ENCODE measurements around the gene OR2M7.
"Not testable (repeated sequence)": the region's sequence is repeated elsewhere in the genome, so short reads cannot be mapped to it uniquely, and the experiment has no call there.

The OR2M7 gene, protein sequence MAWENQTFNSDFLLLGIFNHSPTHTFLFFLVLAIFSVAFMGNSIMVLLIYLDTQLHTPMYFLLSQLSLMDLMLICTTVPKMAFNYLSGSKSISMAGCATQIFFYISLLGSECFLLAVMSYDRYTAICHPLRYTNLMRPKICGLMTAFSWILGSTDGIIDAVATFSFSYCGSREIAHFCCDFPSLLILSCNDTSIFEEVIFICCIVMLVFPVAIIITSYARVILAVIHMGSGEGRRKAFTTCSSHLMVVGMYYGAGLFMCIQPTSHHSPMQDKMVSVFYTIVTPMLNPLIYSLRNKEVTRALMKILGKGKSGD

DNA sequence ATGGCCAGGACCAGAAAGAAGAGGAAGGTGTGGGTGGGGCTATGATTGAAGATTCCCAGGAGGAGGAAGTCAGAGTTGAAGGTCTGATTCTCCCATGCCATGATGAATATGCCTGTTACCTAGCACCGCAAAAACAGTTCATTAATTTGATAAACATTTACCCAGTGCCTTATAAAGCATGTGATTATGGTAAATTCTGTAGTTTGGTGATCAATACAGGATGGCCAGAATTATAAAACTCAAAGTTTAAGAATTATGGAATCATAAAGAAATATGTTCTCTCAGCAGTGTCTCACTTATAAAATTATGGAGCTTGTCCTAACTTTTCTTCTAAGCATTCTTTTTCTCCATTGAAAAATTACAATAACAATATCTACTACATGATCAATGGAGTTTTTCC is at the start of gene OR2M7:
OR2M7 (minus strand) TSS at position 101 of the 400 bp plus-strand sequence; CDS start at position 101, 0 bp downstream.
- DNase-seq, result no peak

DNA sequence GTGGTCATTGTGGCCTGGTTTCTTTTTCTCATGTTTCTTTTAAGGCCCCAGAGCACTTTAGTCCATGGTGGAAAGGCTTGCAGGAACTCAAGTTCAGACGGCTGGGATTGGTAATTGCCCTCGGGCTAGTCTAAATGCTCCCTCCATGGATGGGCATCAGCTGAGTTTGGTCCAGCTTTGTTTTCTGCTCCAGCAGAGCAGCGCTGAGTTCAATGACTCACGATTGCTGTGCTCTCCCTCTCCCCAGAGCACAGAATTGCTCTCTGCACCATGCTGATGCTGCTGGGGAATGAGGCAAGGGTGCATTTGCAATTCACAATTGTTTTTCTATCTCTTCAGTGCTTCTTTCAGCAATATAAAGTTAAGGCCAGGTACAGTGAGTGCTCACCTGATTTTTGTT is 49.4 kb upstream of the OR2M7 start:
- no peak for DNase-seq

DNA sequence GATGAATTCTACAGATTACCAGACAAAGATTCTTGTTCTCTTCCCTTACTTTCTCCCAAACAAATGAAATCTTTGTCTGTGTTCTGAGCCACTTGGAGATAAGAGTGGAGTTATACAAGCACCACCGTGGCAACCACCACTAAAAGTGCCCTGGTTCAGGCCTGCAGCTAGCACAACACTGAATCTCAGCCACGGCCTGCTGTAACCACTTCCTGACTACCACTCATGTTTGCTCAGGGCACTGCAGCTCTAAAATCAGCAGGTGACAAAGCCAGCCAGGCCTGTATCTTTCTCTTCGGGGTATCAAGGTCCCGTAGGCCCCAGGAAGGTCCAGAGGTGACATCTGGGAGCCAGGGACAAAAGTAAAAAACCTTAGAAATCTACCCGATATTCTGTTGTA is 48.0 kb upstream of the OR2M7 start:
- DNase-seq, result no peak

DNA sequence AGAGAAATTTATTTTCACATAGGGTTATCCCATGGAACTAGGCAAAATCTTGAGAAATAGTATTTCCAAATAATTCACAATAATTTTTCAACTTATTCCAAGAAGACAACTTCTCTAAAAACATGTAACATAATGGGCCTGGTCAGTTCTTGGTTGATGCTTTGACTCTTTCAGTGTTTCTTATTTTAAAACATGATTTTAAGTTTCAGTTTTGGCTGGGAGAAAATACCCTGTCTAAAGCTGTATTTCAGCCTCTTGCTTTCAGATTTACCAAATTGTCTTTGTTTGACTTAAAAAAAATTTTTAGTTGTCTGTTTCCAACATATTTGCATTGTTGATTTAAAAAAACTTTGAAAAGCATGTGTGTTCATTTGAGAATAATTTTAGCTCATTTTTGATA is 42.2 kb upstream of the OR2M7 start:
- DNase-seq, result no peak

DNA sequence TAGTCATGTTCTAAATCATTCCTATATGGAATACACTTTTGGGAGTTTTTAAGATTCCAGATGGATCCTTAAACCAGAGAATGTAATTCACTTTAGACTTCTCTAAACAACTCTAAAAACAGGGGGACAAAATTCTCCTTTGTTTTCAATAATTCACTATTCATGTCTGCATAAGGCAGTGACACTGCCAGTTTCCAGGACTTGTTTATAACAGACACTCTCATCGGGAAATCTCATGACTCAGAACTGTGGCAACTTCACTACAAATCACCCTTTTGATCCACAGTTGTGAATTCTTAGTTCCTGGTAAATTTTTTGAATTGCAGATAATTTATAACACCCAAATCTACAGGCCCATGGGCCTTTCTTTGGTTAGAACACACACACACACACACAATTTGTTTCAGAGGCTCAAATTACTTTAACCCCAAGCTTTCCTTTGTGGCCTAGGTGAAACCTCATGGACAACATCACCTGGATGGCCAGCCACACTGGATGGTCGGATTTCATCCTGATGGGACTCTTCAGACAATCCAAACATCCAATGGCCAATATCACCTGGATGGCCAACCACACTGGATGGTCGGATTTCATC is 36.9 kb upstream of the OR2M7 start, which contains the start of gene OR2T4:
OR2T4 (plus strand) TSS at position 545 of the 595 bp plus-strand sequence; CDS start at position 545, 0 bp downstream.
- no peak for DNase-seq

DNA sequence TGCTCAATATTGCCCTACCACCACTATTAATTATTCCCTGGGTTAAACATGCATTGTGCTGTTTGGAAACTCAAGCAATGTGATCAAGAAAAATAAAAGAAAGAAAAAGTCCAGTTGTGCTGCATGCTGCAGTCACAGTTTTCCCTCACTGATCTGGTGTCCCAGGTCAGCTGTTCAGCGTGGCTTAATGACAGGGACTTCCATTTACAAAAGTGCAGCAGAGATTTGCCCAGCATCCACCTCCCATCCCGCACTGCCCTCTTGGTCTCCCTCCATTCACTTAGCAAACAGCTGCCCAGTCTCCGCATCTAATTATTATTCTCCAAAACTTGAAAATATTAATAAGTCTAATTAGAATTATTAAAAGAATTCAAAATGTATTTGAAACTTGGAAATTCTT is 35.0 kb upstream of the OR2M7 start:
- DNase-seq, result no peak

DNA sequence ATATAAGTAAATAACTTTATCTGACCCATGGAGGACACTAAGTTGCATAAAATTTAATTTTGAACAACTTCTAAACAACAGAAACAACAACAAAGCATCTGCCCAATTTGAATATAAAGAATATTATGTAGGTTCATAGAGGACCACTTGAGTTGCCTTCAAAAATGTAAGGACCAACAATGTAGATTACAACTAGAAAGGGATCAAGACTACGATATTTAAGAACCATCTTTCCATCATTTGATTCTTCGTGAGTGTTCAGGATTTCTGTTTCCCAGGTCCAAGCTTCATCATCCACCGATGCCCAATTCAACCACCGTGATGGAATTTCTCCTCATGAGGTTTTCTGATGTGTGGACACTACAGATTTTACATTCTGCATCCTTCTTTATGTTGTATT is 24.1 kb upstream of the OR2M7 start, which contains the start of gene OR14C36:
OR14C36 (plus strand) TSS at position 301 of the 400 bp plus-strand sequence; CDS start at position 301, 0 bp downstream.
- DNase-seq, result no peak

DNA sequence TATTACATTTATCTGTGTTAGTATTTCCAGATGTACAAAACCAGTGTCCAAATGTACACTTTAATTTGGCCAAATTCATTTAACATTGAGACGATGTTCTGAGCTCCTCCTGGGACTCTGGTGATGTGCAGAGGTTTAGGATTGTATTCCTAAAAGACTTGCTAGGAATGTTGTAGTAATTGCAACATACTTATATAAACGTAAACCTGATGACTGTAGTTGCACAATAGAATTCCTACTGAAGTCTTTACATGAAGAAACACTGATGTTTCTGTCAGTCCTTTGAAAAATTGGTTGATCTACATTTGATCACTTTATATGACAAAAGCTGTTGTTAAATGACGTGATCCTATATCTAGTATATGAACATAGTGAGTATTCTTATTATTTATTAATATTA is 19.1 kb upstream of the OR2M7 start:
- no peak for DNase-seq

DNA sequence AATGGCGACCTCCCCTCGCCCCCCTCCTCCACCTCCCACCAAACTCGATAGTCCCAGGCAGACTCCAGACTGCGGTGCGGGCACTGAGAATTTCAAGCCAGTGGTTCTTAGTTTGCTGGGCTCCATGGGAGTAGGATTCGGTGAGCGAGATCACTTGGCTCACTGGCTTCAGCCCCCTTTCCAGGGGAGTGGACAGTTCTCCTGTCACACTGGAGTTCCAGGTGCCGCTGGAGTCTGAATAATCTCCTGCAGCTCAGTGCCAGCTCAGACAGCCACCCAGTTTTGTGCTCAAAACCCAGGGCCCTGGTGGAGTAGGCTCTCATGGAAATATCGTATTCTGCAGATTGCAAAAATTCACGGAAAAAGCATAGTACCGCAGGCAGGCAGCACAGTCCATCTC is 7.6 kb downstream of the OR2M7 start:
- no peak for DNase-seq

DNA sequence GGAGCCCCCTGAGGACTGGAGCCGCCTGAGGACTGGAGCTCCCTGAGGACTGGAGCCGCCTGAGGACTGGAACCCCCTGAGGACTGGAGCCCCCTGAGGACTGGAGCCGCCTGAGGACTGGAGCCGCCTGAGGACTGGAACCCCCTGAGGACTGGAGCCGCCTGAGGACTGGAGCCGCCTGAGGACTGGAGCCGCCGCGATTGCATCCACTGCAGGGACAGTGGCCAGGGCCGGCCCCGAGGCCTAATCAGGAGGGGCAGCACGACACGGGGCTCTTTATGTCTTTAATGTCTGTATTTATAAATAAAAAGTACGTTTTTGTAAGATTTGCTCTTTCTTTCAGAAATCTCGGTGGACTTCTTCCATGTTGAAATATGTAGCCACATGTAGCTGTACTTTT is 17.6 kb downstream of the OR2M7 start:
- not testable (repeated sequence) for DNase-seq

DNA sequence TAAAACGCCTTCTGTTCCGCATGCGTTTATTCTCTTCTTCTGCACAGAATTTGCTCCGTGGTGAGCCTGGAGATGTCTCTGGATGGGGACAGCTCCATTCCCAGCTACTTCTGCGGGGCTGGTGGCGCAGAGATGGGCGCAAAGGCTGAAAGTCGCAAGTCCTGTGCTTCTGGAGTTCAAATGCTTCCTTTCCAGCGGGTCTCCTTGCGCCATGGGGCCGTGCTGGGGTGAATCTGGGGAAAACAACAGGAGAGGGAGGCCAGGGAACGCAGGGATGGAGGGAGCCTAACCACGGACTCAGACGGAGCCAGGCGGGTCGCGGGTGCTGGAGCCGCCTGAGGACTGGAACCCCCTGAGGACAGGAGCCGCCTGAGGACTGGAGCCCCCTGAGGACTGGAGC is 18.3 kb downstream of the OR2M7 start:
- DNase-seq, result no peak

DNA sequence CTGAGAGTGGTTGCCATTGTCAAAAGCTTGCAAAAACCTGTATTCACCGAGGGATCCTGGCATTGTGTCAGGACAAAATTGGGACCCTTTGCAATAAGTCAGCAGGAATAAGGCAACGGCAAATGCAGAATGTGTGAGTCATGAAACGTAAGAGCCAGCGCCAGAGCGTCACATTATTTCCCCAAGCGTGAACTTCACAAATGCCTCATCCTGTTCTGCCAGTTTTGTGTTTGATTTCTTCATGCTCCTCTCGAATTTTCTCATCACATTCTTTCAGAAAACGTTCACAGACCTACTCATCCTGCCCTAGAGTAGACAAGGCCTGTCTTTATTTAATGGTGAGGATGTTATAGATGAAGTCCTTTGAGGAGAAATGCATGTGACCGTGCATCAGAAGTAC is 18.7 kb downstream of the OR2M7 start:
- not testable (repeated sequence) for DNase-seq

DNA sequence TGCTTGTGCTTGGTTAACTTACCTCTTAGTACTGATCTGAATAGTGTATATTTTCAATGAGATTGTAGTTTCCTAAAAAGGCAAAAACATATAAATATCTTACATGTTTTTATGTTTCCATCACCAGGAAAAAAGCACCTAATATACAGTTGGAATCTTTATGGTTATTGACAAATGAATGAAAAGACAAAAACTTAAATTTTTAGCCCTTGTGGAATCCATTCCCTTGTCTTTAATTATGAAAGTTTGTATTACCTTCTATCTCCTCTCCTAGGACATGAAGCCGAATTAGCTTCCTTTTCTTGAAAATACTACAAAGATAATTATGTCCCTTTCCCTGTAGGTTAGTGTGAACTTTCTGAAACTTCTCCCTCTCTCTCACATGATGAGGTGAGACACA is 21.0 kb downstream of the OR2M7 start, which contains the start of gene OR2T12:
OR2T12 (minus strand) TSS at position 101 of the 400 bp plus-strand sequence. CDS start 7,846 bp downstream, outside the sequence.
- DNase-seq, result no peak

DNA sequence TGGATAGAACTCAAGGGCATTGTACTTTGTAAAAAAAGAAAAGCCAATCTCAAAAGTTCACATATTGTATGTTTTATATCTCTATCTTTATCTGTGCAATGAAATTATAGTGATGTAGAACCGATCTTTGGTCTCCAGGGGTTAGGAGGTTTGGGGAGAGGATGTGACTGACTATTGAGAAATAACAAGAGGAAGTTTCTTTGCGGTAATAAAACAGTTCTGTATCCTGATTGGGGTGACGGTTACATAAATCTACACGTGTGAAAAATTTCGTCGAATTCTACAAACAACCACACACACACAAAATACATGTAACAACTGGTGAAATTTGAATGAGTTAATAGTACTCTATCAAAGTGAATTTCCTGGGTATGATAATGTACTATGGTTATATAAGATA is 36.0 kb downstream of the OR2M7 start:
- no peak for DNase-seq

DNA sequence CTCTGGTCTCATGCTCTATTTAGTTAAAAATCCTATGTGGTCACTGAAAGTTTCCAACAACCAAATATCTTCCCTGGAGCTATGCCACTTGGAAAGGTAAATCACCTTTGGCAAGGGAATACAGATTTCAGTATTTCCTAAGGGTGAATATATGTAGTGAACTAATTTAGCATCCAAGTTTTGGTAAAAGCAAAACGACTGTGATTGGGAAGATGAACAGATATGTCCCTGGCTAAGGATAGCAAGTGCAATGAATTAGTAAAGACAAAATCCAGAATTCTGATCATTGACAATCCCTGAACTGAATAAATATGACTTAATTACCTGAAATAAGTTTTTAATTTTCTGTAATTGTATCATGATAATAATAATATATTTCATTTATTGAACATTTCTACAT is 46.5 kb downstream of the OR2M7 start, which contains the start of gene OR2T33:
OR2T33 (minus strand) TSS at position 101 of the 400 bp plus-strand sequence. CDS start 4,162 bp downstream, outside the sequence.
- DNase-seq, result no peak

Measured in DMS79 (cell line).